ENCODE data around the gene APOBEC3G.

The APOBEC3G gene

GRCh38 chr22:39133871-39134270 is 56.8 kb downstream of the APOBEC3G start:
- Histone ChIP-seq H3K36me3 (ENCODE audit: control insufficient read depth, insufficient read depth, low read length) (no peaks in the 10 kb centered on the region), H3K27me3 (ENCODE audit: control insufficient read depth, insufficient read depth, low read length) (no peaks in the 10 kb centered on the region), H3K4me1 (ENCODE audit: control insufficient read depth, insufficient read depth, low read length) (peaks cover 8% of the 10 kb centered on the region), H3K9me3 (ENCODE audit: control insufficient read depth, insufficient read depth, low read length) (no peaks in the 10 kb centered on the region), H3K9ac (ENCODE audit: low read depth, low read length) (no peak overlapping the region), H3K4me3 (ENCODE audit: low read depth, low read length) (no peak overlapping the region)

GRCh38 chr22:39134366-39135091 is 57.5 kb downstream of the APOBEC3G start:
- Histone ChIP-seq H3K27me3 (ENCODE audit: control insufficient read depth, insufficient read depth, low read length) (no peaks in the 10 kb centered on the region), H3K9me3 (ENCODE audit: control insufficient read depth, insufficient read depth, low read length) (no peaks in the 10 kb centered on the region), H3K9ac (ENCODE audit: low read depth, low read length) (no peak overlapping the region), H3K4me3 (ENCODE audit: low read depth, low read length) (no peak overlapping the region), H3K36me3 (ENCODE audit: control insufficient read depth, insufficient read depth, low read length) (no peaks in the 10 kb centered on the region), H3K4me1 (ENCODE audit: control insufficient read depth, insufficient read depth, low read length) (peaks cover 8% of the 10 kb centered on the region)

GRCh38 chr22:39135092-39135896 is 58.2 kb downstream of the APOBEC3G start:
- no peaks in the 10 kb centered on the region for H3K9me3 ChIP-seq (ENCODE audit: control insufficient read depth, insufficient read depth, low read length)
- peaks cover 8% of the 10 kb centered on the region for H3K4me1 ChIP-seq (ENCODE audit: control insufficient read depth, insufficient read depth, low read length)
- no peak overlapping the region for H3K9ac ChIP-seq (ENCODE audit: low read depth, low read length)
- no peaks in the 10 kb centered on the region for H3K27me3 ChIP-seq (ENCODE audit: control insufficient read depth, insufficient read depth, low read length)
- H3K4me3 ChIP-seq (ENCODE audit: low read depth, low read length) = no peak overlapping the region
- no peaks in the 10 kb centered on the region for H3K36me3 ChIP-seq (ENCODE audit: control insufficient read depth, insufficient read depth, low read length)

GRCh38 chr22:39136317-39136716 is 59.2 kb downstream of the APOBEC3G start:
- Histone ChIP-seq H3K9me3 (ENCODE audit: control insufficient read depth, insufficient read depth, low read length) (no peaks in the 10 kb centered on the region), H3K36me3 (ENCODE audit: control insufficient read depth, insufficient read depth, low read length) (no peaks in the 10 kb centered on the region), H3K9ac (ENCODE audit: low read depth, low read length) (no peak overlapping the region), H3K27me3 (ENCODE audit: control insufficient read depth, insufficient read depth, low read length) (no peaks in the 10 kb centered on the region), H3K4me1 (ENCODE audit: control insufficient read depth, insufficient read depth, low read length) (peaks cover 4% of the 10 kb centered on the region), H3K4me3 (ENCODE audit: low read depth, low read length) (no peak overlapping the region)

Data from iPS-15b (cell line).